IPS-18c (cell line): Measurements from ENCODE around the gene ITGB6.

Source experiments
- H3K4me3 ChIP-seq: 2 replicates; pipeline ENCODE4 v1.7.0; 2013; ENCODE audit warnings: low read depth, mild to moderate bottlenecking, low read length, moderate library complexity; ENCODE audit not compliant: insufficient read depth
- H3K9me3 ChIP-seq: one replicate; pipeline ENCODE4 v1.6.1; 2013; ENCODE audit warnings: mild to moderate bottlenecking, low read length, moderate library complexity; ENCODE audit not compliant: control insufficient read depth, insufficient read depth

The ITGB6 gene

GRCh38 chr2:160224060-160224459, 24.0 kb upstream of the ITGB6 start:
- no peak overlapping the region for H3K4me3 ChIP-seq

GRCh38 chr2:160223560-160223959, 23.5 kb upstream of the ITGB6 start:
- Histone ChIP-seq H3K4me3 (no peak overlapping the region), H3K9me3 (no peaks in the 10 kb centered on the region)

More at GRCh38 chr2:160224060-160224459, 24.0 kb upstream of the ITGB6 start:
- no peaks in the 10 kb centered on the region for H3K9me3 ChIP-seq

GRCh38 chr2:160222546-160223283, 22.6 kb upstream of the ITGB6 start:
- Histone ChIP-seq H3K9me3 (no peaks in the 10 kb centered on the region), H3K4me3 (no peak overlapping the region)

GRCh38 chr2:160221391-160222276, 21.6 kb upstream of the ITGB6 start:
- H3K4me3 ChIP-seq: no peak overlapping the region

GRCh38 chr2:160220545-160221009, 20.5 kb upstream of the ITGB6 start:
- Histone ChIP-seq H3K9me3 (no peaks in the 10 kb centered on the region), H3K4me3 (no peak overlapping the region)

More at GRCh38 chr2:160221391-160222276, 21.6 kb upstream of the ITGB6 start:
- H3K9me3 ChIP-seq: no peaks in the 10 kb centered on the region

GRCh38 chr2:160220026-160220425, 20.0 kb upstream of the ITGB6 start:
- no peak overlapping the region for H3K4me3 ChIP-seq

GRCh38 chr2:160214461-160215445, 14.7 kb upstream of the ITGB6 start:
- no peaks in the 10 kb centered on the region for H3K9me3 ChIP-seq
- H3K4me3 ChIP-seq: no peak overlapping the region

More at GRCh38 chr2:160220026-160220425, 20.0 kb upstream of the ITGB6 start:
- H3K9me3 ChIP-seq: no peaks in the 10 kb centered on the region

- H3K9me3 ChIP-seq: no peaks in the 10 kb centered on the region
- no peak overlapping the region for H3K4me3 ChIP-seq
Measured at GRCh38 chr2:160213511-160213910, 13.4 kb upstream of the ITGB6 start.

- Histone ChIP-seq H3K9me3 (no peaks in the 10 kb centered on the region), H3K4me3 (no peak overlapping the region)
Measured at GRCh38 chr2:160210599-160211138, 10.6 kb upstream of the ITGB6 start.

- Histone ChIP-seq H3K4me3 (no peak overlapping the region), H3K9me3 (no peaks in the 10 kb centered on the region)
Measured at GRCh38 chr2:160209516-160209856, 9.4 kb upstream of the ITGB6 start.

- H3K4me3 ChIP-seq: no peak overlapping the region
- no peaks in the 10 kb centered on the region for H3K9me3 ChIP-seq
Measured at GRCh38 chr2:160208655-160209515, 8.8 kb upstream of the ITGB6 start.

GRCh38 chr2:160207804-160208654, 8.0 kb upstream of the ITGB6 start:
- H3K4me3 ChIP-seq: no peak overlapping the region
- H3K9me3 ChIP-seq: no peaks in the 10 kb centered on the region

- no peaks in the 10 kb centered on the region for H3K9me3 ChIP-seq
- H3K4me3 ChIP-seq: no peak overlapping the region
Measured at GRCh38 chr2:160207271-160207670, 7.2 kb upstream of the ITGB6 start.

GRCh38 chr2:160206436-160206835, 6.4 kb upstream of the ITGB6 start:
- H3K9me3 ChIP-seq: no peaks in the 10 kb centered on the region
- H3K4me3 ChIP-seq: no peak overlapping the region

- H3K9me3 ChIP-seq: no peaks in the 10 kb centered on the region
- H3K4me3 ChIP-seq: no peak overlapping the region
Measured at GRCh38 chr2:160205505-160205904, 5.4 kb upstream of the ITGB6 start.
